Measurements from ENCODE around the gene RAMP1.
"Not testable (repeated sequence)": the region's sequence is repeated elsewhere in the genome, so short reads cannot be mapped to it uniquely, and the experiment has no call there.

RAMP1 gene

GRCh38 chr2:237861875-237862527 is 2.6 kb downstream of the RAMP1 start:
- peak in 6 of 42 donors; percentile 5 to 34 (median 12) for DNase-seq
- intact Hi-C loops (cut with DNase I) = loop anchor here (5.0 kb wide), 1 partner anchor 200 kb away; the partner anchor contains the start of gene SCLY

GRCh38 chr2:237862528-237862895 is 3.1 kb downstream of the RAMP1 start:
- peak in 5 of 42 donors; percentile 6 to 16 (median 13) for DNase-seq
- intact Hi-C loops (cut with DNase I) = loop anchor here (5.0 kb wide), 1 partner anchor 200 kb away; the partner anchor contains the start of gene SCLY

- intact Hi-C loops (cut with DNase I) = loop anchor here (5.0 kb wide), 1 partner anchor 199 kb away; the partner anchor contains the start of gene SCLY
- DNase-seq = peak in 7 of 42 donors; percentile 9 to 36 (median 15)
Measured at GRCh38 chr2:237863102-237863511, 3.7 kb downstream of the RAMP1 start.

GRCh38 chr2:237863689-237864443 is 4.4 kb downstream of the RAMP1 start:
- peak in 13 of 42 donors; percentile 2 to 70 (median 33) for DNase-seq
- intact Hi-C loops (cut with DNase I) = loop anchor here (5.0 kb wide), 1 partner anchor 198 kb away; the partner anchor contains the start of gene SCLY

GRCh38 chr2:237864444-237864931 is 5.1 kb downstream of the RAMP1 start:
- intact Hi-C loops (cut with DNase I) = loop anchor here (5.0 kb wide), 1 partner anchor 198 kb away; the partner anchor contains the start of gene SCLY
- DNase-seq = peak in 36 of 42 donors; percentile 36 to 86 (median 66)

- intact Hi-C loops (cut with DNase I) = loop anchor here (5.0 kb wide), 1 partner anchor 197 kb away; the partner anchor contains the start of gene SCLY
- DNase-seq = peak in 9 of 42 donors; percentile 3 to 34 (median 11)
Measured at GRCh38 chr2:237864940-237865622, 5.7 kb downstream of the RAMP1 start.

- peak in 7 of 42 donors; percentile 3 to 32 (median 8) for DNase-seq
- intact Hi-C loops (cut with DNase I) = no loop called here
Measured at GRCh38 chr2:237865623-237866041, 6.2 kb downstream of the RAMP1 start.

GRCh38 chr2:237866101-237866621 is 6.7 kb downstream of the RAMP1 start:
- intact Hi-C loops (cut with DNase I) = no loop called here
- DNase-seq = peak in 6 of 42 donors; percentile 3 to 20 (median 10)

- DNase-seq = no peak
- intact Hi-C loops (cut with DNase I) = no loop called here
Measured at GRCh38 chr2:237867465-237867864, 8.0 kb downstream of the RAMP1 start.

GRCh38 chr2:237868074-237868473 is 8.7 kb downstream of the RAMP1 start:
- DNase-seq; intact Hi-C loops (cut with DNase I): not testable (repeated sequence)

- DNase-seq = peak in 7 of 42 donors; percentile 2 to 18 (median 10)
- intact Hi-C loops (cut with DNase I) = no loop called here
Measured at GRCh38 chr2:237868631-237869342, 9.4 kb downstream of the RAMP1 start.

GRCh38 chr2:237869343-237870102 is 10.1 kb downstream of the RAMP1 start:
- DNase-seq = peak in 4 of 42 donors; percentile 1 to 32 (median 10)
- intact Hi-C loops (cut with DNase I) = no loop called here

- peak in 9 of 42 donors; percentile 2 to 33 (median 12) for DNase-seq
- intact Hi-C loops (cut with DNase I) = no loop called here
Measured at GRCh38 chr2:237870126-237870525, 10.7 kb downstream of the RAMP1 start.

GRCh38 chr2:237870754-237871651 is 11.6 kb downstream of the RAMP1 start:
- peak in 10 of 42 donors; percentile 3 to 40 (median 14) for DNase-seq
- intact Hi-C loops (cut with DNase I) = no loop called here

GRCh38 chr2:237872178-237872887 is 12.9 kb downstream of the RAMP1 start:
- peak in 9 of 42 donors; percentile 1 to 24 (median 15) for DNase-seq
- intact Hi-C loops (cut with DNase I) = no loop called here

- intact Hi-C loops (cut with DNase I) = no loop called here
- DNase-seq = peak in 10 of 42 donors; percentile 3 to 34 (median 13)
Measured at GRCh38 chr2:237873421-237873831, 14.0 kb downstream of the RAMP1 start.
